Medulla oblongata (tissue), 1 donor: ENCODE measurements around the gene PRSS48.
A peak's percentile ranks its signal among the peaks of the same experiment; 100 is the strongest.
"Not testable (repeated sequence)": the region's sequence is repeated elsewhere in the genome, so short reads cannot be mapped to it uniquely, and the experiment has no call there.

Experiments
- DNase-seq: peaks from one replicate; pipeline ENCODE4 v3.0.0-alpha.2; 2015; ENCODE audit errors: extremely low spot score

Gene PRSS48

GRCh38 chr4:151318307-151319006 lies 41.5 kb downstream of the PRSS48 start:
- no peak for DNase-seq

GRCh38 chr4:151319490-151319889 lies 42.5 kb downstream of the PRSS48 start:
- no peak for DNase-seq

GRCh38 chr4:151321586-151321985 lies 44.6 kb downstream of the PRSS48 start:
- DNase-seq = no peak

- not testable (repeated sequence) for DNase-seq
Observed at GRCh38 chr4:151322161-151322560, 45.2 kb downstream of the PRSS48 start.

- peak; percentile 27 for DNase-seq
Observed at GRCh38 chr4:151322570-151322969, 45.6 kb downstream of the PRSS48 start.

- peak; percentile 27 for DNase-seq
Observed at GRCh38 chr4:151323667-151324066, 46.7 kb downstream of the PRSS48 start.

- DNase-seq = peak; percentile 46
Observed at GRCh38 chr4:151324124-151324751, 47.3 kb downstream of the PRSS48 start.

- peak; percentile 44 for DNase-seq
Observed at GRCh38 chr4:151324752-151325110, 47.8 kb downstream of the PRSS48 start.

GRCh38 chr4:151325111-151325948 lies 48.4 kb downstream of the PRSS48 start, which contains the start of gene SH3D19:
TSS of gene SH3D19 (minus strand) at chr4:151325605. CDS start at chr4:151325352, 253 bp downstream.
- peak; percentile 59 for DNase-seq

GRCh38 chr4:151325949-151326246 lies 48.9 kb downstream of the PRSS48 start:
- DNase-seq = no peak

GRCh38 chr4:151329217-151330007 lies 52.5 kb downstream of the PRSS48 start:
- DNase-seq = no peak

- no peak for DNase-seq
Observed at GRCh38 chr4:151331276-151332042, 54.5 kb downstream of the PRSS48 start.

GRCh38 chr4:151339467-151339866 lies 62.5 kb downstream of the PRSS48 start:
- no peak for DNase-seq

- no peak for DNase-seq
Observed at GRCh38 chr4:151340751-151341385, 63.9 kb downstream of the PRSS48 start.
